Small intestine (tissue), 7 donors: Measurements from ENCODE around the gene RANBP3L. TPM values are rescaled to one million over a fixed set of nuclear protein-coding genes. Genes with fewer than 3 reads are reported as not detected.
A peak's percentile ranks its signal among the peaks of the same experiment; 100 is the strongest.

Experiments used
- DNase-seq, 2 donors: peaks; one replicate each; pipeline versions ENCODE4 v3.0.0 to v3.0.0-alpha.2; 2013
- FAIRE-seq: peaks from 2 replicates; lab custom pipeline; 2012; peaks lifted over from hg19 to GRCh38; lab: Jason Lieb, UNC
- H3K27ac ChIP-seq, 3 donors: one replicate each; pipeline ENCODE4 v1.5.1; 2013; ENCODE audit warnings: low read length in 2 of 3, mild to moderate bottlenecking in 2 of 3, control low read depth in 1 of 3, inconsistent platforms in 1 of 3, low read depth in 1 of 3, moderate library complexity in 1 of 3
- H3K27me3 ChIP-seq, 3 donors: one replicate each; pipeline ENCODE4 v1.6.1; 2013; ENCODE audit warnings: low read length in 3 of 3, inconsistent platforms in 1 of 3; ENCODE audit not compliant: control insufficient read depth in 3 of 3, insufficient read depth in 3 of 3
- H3K36me3 ChIP-seq, 3 donors: one replicate each; pipeline ENCODE4 v1.6.1; 2013; ENCODE audit warnings: low read length in 3 of 3, inconsistent platforms in 1 of 3, low read depth in 1 of 3, mild to moderate bottlenecking in 1 of 3, moderate library complexity in 1 of 3; ENCODE audit not compliant: control insufficient read depth in 3 of 3, insufficient read depth in 2 of 3
- H3K4me1 ChIP-seq, 3 donors: one replicate each; pipeline ENCODE4 v1.6.1; 2013; ENCODE audit warnings: low read length in 2 of 3, inconsistent platforms in 1 of 3, low read depth in 1 of 3, mild to moderate bottlenecking in 1 of 3, moderate library complexity in 1 of 3; ENCODE audit not compliant: control insufficient read depth in 3 of 3, insufficient read depth in 2 of 3
- H3K4me3 ChIP-seq, 3 donors: one replicate each; pipeline ENCODE4 v1.5.1; 2013; ENCODE audit warnings: low read length in 3 of 3, control low read depth in 1 of 3, inconsistent platforms in 1 of 3, low read depth in 1 of 3, mild to moderate bottlenecking in 1 of 3, moderate library complexity in 1 of 3
- H3K9me3 ChIP-seq, 2 donors: one replicate each; pipeline ENCODE4 v1.6.1; 2013; ENCODE audit warnings: low read depth in 1 of 2, low read length in 1 of 2; ENCODE audit not compliant: control insufficient read depth in 2 of 2, insufficient read depth in 1 of 2
- WGBS, 3 donors: extraction: QIAGEN DNeasy Blood & Tissue Kit; methylation state at CpG; one replicate each; pipeline ENCODE4 v1.1.7; 2013; 5-methylcytosine and 5-hydroxymethylcytosine counted together
- polyA plus RNA-seq, 4 donors: library from polyadenylated mRNA; stranded (reverse) in 3 of 4; unstranded in 1 of 4; fragments of 200-250 nt in 3 of 4; fragments of 120-200 nt in 1 of 4; gene quantifications; one replicate each; pipeline versions ENCODE4 v1.2.1 to v1.2.3, GENCODE V29; 2013
- donor health status: healthy with polysubstance abuse.
- donor health status: control.
- donor health status: control.
- donor health status: Bipolar disorder and iron deficiency.
- donor health status: healthy.

The RANBP3L gene
- polyA plus RNA-seq, 4 donors: 0.25 to 0.31 TPM; not detected in 2

GRCh38 chr5:36323926-36324781 lies 22.5 kb upstream of the RANBP3L start:
- Histone ChIP-seq H3K4me3 (no peak overlapping the region), H3K9me3 (no peaks in the 10 kb centered on the region), H3K36me3 (no peaks in the 10 kb centered on the region), H3K4me1 (no peaks in the 10 kb centered on the region), H3K27me3 (no peaks in the 10 kb centered on the region), H3K27ac (no peak overlapping the region)
- WGBS, 3 donors: 85 to 88% (median 86%) methylated on average over 6 of the region's 6 CpGs
- DNase-seq (no peak), FAIRE-seq (no peak)

- Histone ChIP-seq H3K4me3 (no peak overlapping the region), H3K27ac (no peak overlapping the region), H3K27me3 (peaks cover 0 to 5% (median 0%) of the 10 kb centered on the region in 3 donors), H3K36me3 (no peaks in the 10 kb centered on the region), H3K4me1 (no peaks in the 10 kb centered on the region), H3K9me3 (no peaks in the 10 kb centered on the region)
- 56 to 69% (median 57%) methylated on average over 1 of the region's 1 CpG for WGBS, 3 donors
- DNase-seq (no peak), FAIRE-seq (no peak)
These were observed 11.4 kb upstream of the RANBP3L start for GRCh38 chr5:36312953-36313672.

DNA sequence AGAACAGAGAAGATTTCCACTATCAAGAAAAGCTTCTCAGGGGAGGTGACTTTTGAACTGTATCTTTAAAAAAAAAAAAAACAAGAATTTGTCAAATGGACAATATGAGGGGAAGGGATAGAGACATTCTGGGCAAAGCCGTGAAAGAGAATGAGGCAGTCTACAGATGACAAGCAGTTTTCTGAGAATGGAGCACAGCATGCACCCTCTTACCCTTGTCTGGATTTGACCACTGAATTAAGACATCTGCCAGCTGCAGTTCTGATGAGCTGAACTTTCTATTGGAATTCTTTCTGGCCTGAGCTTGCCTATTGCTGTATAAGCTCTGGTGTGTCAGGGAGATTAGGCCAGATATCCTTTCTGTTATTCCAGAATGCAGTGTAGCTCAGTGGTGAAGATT lies 10.3 kb upstream of the RANBP3L start:
- no peaks in the 10 kb centered on the region for H3K36me3 ChIP-seq
- no peak overlapping the region for H3K27ac ChIP-seq
- no peaks in the 10 kb centered on the region for H3K9me3 ChIP-seq
- FAIRE-seq: no peak
- WGBS, 3 donors: 27 to 81% (median 35%) methylated on average over 1 of the region's 1 CpG
- DNase-seq: no peak
- H3K27me3 ChIP-seq: peaks cover 0 to 8% (median 0%) of the 10 kb centered on the region in 3 donors
- H3K4me3 ChIP-seq: no peak overlapping the region
- no peaks in the 10 kb centered on the region for H3K4me1 ChIP-seq

DNA sequence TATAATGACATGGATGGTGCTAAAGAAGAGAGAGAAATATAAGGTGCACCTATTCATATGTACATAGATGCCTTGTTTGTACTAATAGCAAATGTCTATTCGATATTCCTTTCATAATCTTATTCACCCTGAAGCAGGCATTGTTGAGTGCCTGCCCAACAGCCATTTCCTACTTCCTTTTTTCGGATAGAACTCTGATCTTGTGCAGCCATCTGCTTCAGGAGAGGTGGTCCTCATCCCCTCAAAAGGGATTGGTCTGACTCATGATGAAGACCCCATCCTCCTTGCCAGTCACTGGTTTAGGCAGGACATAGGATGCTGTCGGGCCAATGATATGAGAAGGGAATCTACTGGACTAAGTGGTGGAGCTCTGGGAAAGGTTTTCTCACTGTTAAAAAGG lies 8.4 kb upstream of the RANBP3L start:
- Histone ChIP-seq H3K9me3 (no peaks in the 10 kb centered on the region), H3K27ac (no peak overlapping the region), H3K36me3 (no peaks in the 10 kb centered on the region), H3K4me3 (no peak overlapping the region), H3K27me3 (peaks cover 0 to 8% (median 0%) of the 10 kb centered on the region in 3 donors), H3K4me1 (no peaks in the 10 kb centered on the region)
- 71 to 78% (median 73%) methylated on average over 3 of the region's 3 CpGs for WGBS, 3 donors
- DNase-seq (no peak), FAIRE-seq (no peak)

DNA sequence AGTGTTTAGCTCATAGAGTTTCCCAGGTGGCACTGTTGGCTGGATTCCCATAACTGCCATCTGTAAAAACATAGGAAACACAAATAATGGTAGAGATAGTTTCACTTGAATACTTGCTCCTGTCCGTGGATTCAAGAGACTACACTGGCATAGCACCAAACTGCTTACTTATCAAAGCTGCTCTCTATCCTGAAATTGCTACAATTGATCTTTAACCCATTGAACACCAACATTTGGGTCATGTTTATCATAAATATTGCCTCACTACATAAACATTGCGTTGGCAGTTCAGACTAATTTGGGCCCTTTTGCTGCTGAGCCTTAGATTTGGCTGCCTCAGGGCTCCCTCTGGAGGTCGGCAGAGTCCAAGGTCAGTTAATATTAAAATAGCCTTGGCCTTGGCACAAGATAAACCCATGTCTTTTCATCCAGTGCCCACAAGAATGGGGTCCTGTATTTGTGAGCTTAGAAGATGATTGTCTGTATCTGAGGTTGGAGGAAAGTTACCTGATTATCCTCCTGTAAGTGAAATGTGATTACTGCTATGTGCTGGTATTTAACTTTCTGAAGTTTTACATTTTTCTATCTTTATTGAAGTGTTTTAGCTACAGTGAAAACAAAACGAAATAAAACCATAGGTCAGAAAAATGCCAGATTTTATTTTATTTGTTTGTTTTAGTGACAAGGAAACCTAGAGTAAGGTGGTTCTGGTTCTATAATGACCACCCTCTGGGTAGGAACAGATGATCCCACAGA lies 4.0 kb upstream of the RANBP3L start:
- no peak overlapping the region for H3K4me3 ChIP-seq
- H3K36me3 ChIP-seq: no peaks in the 10 kb centered on the region
- no peaks in the 10 kb centered on the region for H3K9me3 ChIP-seq
- peaks cover 0 to 8% (median 0%) of the 10 kb centered on the region in 3 donors for H3K27me3 ChIP-seq
- no peaks in the 10 kb centered on the region for H3K4me1 ChIP-seq
- FAIRE-seq (no peak), DNase-seq (peak; percentile 41 to 50)
- H3K27ac ChIP-seq: no peak overlapping the region
- WGBS, 3 donors: 5 to 28% (median 15%) methylated on average over 4 of the region's 4 CpGs

- Histone ChIP-seq H3K36me3 (no peaks in the 10 kb centered on the region), H3K9me3 (no peaks in the 10 kb centered on the region), H3K4me1 (no peaks in the 10 kb centered on the region), H3K27me3 (peaks cover 0 to 3% (median 0%) of the 10 kb centered on the region in 3 donors), H3K4me3 (no peak overlapping the region), H3K27ac (no peak overlapping the region)
- FAIRE-seq (no peak), DNase-seq (no peak)
- 71 to 82% (median 73%) methylated on average over 7 of the region's 7 CpGs for WGBS, 3 donors
These were observed 2.5 kb upstream of the RANBP3L start for GRCh38 chr5:36304095-36304805.

DNA sequence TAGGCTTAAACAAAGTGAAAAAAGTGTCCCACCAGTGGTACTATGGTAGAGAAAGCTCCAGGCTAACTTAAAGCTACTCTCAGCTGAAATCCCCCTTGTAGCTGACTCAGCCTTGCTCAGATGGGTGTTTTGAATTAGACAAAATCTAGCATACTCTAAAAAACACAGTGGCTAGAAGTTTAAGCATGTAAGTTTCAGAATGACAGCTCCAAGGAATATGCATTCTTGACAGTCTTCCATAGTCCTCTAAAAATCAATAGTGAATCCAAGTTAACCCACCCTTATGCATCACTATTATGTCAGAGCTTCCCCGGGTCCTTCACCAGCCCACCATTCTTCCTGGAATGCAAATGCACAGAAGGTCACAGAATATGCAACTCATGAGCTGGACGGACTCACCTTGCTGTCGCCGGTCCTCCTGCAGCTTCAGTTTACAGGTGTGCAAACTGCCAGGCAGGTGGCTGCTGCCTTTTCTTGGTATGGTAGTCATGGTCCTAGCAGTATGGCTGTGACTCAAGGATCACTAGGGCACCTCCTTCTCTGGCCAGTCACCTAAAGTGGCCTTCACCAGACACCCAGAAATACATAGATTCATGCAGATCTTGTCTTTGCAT lies 668 bp downstream of the RANBP3L start:
- no peaks in the 10 kb centered on the region for H3K27me3 ChIP-seq
- FAIRE-seq: no peak
- no peaks in the 10 kb centered on the region for H3K36me3 ChIP-seq
- H3K9me3 ChIP-seq: no peaks in the 10 kb centered on the region
- H3K4me1 ChIP-seq: no peaks in the 10 kb centered on the region
- 24 to 47% (median 28%) methylated on average over 4 of the region's 4 CpGs for WGBS, 3 donors
- no peak overlapping the region for H3K4me3 ChIP-seq
- DNase-seq: peak in 1 of 2 donors; percentile 4
- no peak overlapping the region for H3K27ac ChIP-seq
